HepG2 (cell line): ENCODE data around the gene SNX10. TPM values are rescaled to one million over a fixed set of nuclear protein-coding genes. Genes with fewer than 3 reads are reported as not detected.

Source experiments
- ATAC-seq: fragments of 200-7000 bp; cut with Tn5 transposase; 3 replicates; pipeline ENCODE4 v1.9.1; 2020; ENCODE audit warnings: mild to moderate bottlenecking, moderate library complexity
- BruUV-seq: library from RNA; stranded (reverse); fragments of 400-500 nt; replicated peaks from 2 replicates; lab custom pipeline; 2021; lab: Mats Ljungman, UMichigan
- CTCF ChIA-PET: fragments of 300-600 bp; formaldehyde crosslinking; extraction: SDS; loops from one replicate; lab custom pipeline; 2021; ENCODE audit warnings: low total read pairs, inconsistent platforms, low intra/inter-chr PET ratio; lab: Yijun Ruan, JAX
- POLR2A ChIA-PET: fragments of 350-600 bp; sonication (Branson Sonifier 250); formaldehyde crosslinking; loops from one replicate; lab custom pipeline; 2020; ENCODE audit warnings: antibody characterized with exemption, inconsistent platforms; lab: Yijun Ruan, JAX
- DNase-seq: peaks from one replicate; pipeline ENCODE4 v3.0.0-alpha.2; 2015; ENCODE audit warnings: low spot score
- FAIRE-seq: peaks from 3 replicates; lab custom pipeline; 2011; peaks lifted over from hg19 to GRCh38; lab: Jason Lieb, UNC
- H2AFZ ChIP-seq: one replicate; pipeline ENCODE4 v1.6.1; 2011; ENCODE audit warnings: low read length, inconsistent platforms
- H3K27ac ChIP-seq: fragments of 300-600 bp; 3 replicates; pipeline ENCODE4 v1.8.0; 2011; ENCODE audit warnings: mixed run types, mild to moderate bottlenecking, mixed read lengths, low read length, inconsistent platforms; ENCODE audit not compliant: insufficient read depth; ENCODE audit errors: extremely low read length
- H3K27me3 ChIP-seq, 2 experiments: fragments of 200-600 bp in 1 of 2; 2 replicates in 1 of 2; 3 replicates in 1 of 2; pipeline versions ENCODE4 v1.6.0 to v1.8.0; 2011; ENCODE audit warnings: low read length in 2 of 2, mild to moderate bottlenecking in 2 of 2, moderate library complexity in 2 of 2, inconsistent platforms in 1 of 2; ENCODE audit not compliant: insufficient read depth in 2 of 2, control insufficient read depth in 1 of 2
- H3K36me3 ChIP-seq, 2 experiments: fragments of 200-600 bp in 1 of 2; replicated peaks in 1 of 2; 2 replicates in 1 of 2; 3 replicates in 1 of 2; pipeline versions ENCODE4 v1.5.1 to v1.8.0; 2011; ENCODE audit warnings: low read length in 2 of 2, inconsistent platforms in 1 of 2; ENCODE audit not compliant: insufficient read depth in 2 of 2, control insufficient read depth in 1 of 2
- H3K4me1 ChIP-seq: 2 replicates; pipeline ENCODE4 v1.5.1; 2012; ENCODE audit warnings: low read length, inconsistent platforms; ENCODE audit not compliant: insufficient read depth
- H3K4me2 ChIP-seq: 2 replicates; pipeline ENCODE4 v1.6.0; 2011; ENCODE audit warnings: low read depth, low read length, inconsistent platforms
- H3K4me3 ChIP-seq, 3 experiments: fragments of 200-600 bp in 1 of 3; sonication (generic), shearing (Covaris generic) in 1 of 3; replicated peaks in 1 of 3; 2 replicates each; pipeline ENCODE4 v1.5.1; 2011 to 2016; ENCODE audit warnings: low read length in 3 of 3, inconsistent platforms in 2 of 3, low read depth in 2 of 3, mild to moderate bottlenecking in 2 of 3, control low read depth in 1 of 3, mixed read lengths in 1 of 3; ENCODE audit not compliant: insufficient read depth in 1 of 3
- H3K79me2 ChIP-seq: one replicate; pipeline ENCODE4 v1.6.1; 2011; ENCODE audit warnings: low read length, inconsistent platforms; ENCODE audit not compliant: insufficient read depth
- H3K9ac ChIP-seq: 2 replicates; pipeline ENCODE4 v1.6.0; 2011; ENCODE audit warnings: mild to moderate bottlenecking, low read depth, low read length, inconsistent platforms; ENCODE audit not compliant: insufficient read depth
- H3K9me3 ChIP-seq: 2 replicates; pipeline ENCODE4 v1.5.1; 2012; ENCODE audit warnings: mild to moderate bottlenecking, low read length
- H4K20me1 ChIP-seq: 2 replicates; pipeline ENCODE4 v1.6.0; 2011; ENCODE audit warnings: inconsistent platforms, mild to moderate bottlenecking, low read length, moderate library complexity; ENCODE audit not compliant: insufficient read depth
- ATF7 ChIP-seq, 2 experiments: fragments of 450-650 bp in 1 of 2; sonication (generic) in 1 of 2; formaldehyde crosslinking in 1 of 2; IDR thresholded peaks; 2 replicates each; pipeline versions ENCODE4 v1.4.0 to v1.6.1; 2016 to 2020; ENCODE audit warnings: antibody characterized with exemption in 1 of 2, mild to moderate bottlenecking in 1 of 2, missing genetic modification reagents in 1 of 2
- FOXP1 ChIP-seq, 2 experiments: fragments of 450-650 bp in 1 of 2; IDR thresholded peaks; 2 replicates each; pipeline ENCODE4 v1.6.1; 2017 to 2018; ENCODE audit warnings: antibody characterized with exemption in 1 of 2
- MIER2 ChIP-seq: IDR thresholded peaks from 2 replicates; pipeline ENCODE4 v1.6.1; 2016; ENCODE audit warnings: missing biosample characterization, missing genetic modification reagents
- TAF1 ChIP-seq: sonication (generic); formaldehyde crosslinking; IDR thresholded peaks from 2 replicates; pipeline ENCODE4 v1.4.0; 2020; ENCODE audit warnings: missing genetic modification reagents
- ZFP90 ChIP-seq: sonication (generic); formaldehyde crosslinking; IDR thresholded peaks from 2 replicates; pipeline ENCODE4 v1.8.0; 2022; ENCODE audit warnings: missing genetic modification reagents, mild to moderate bottlenecking, inconsistent platforms, borderline replicate concordance
- ZNF143 ChIP-seq: sonication (generic); formaldehyde crosslinking; IDR thresholded peaks from 2 replicates; pipeline ENCODE4 v1.4.0; 2020; ENCODE audit warnings: missing genetic modification reagents
- ZNF713 ChIP-seq: sonication (generic); formaldehyde crosslinking; IDR thresholded peaks from 2 replicates; pipeline ENCODE4 v1.4.0; 2020; ENCODE audit warnings: mild to moderate bottlenecking, missing genetic modification reagents
- ZNF83 ChIP-seq: sonication (generic); formaldehyde crosslinking; IDR thresholded peaks from 2 replicates; pipeline ENCODE4 v1.4.0; 2020; ENCODE audit warnings: missing genetic modification reagents, mild to moderate bottlenecking, borderline replicate concordance
- in situ Hi-C: cut with HindIII; loops from 2 replicates; pipeline ENCODE4 v1.10.0; 2017; ENCODE audit warnings: low pct_unique_long_range_greater_than_20kb; ENCODE audit not compliant: extremely low pct_ligation_motif_present
- intact Hi-C: fragments of 100-400 bp; cut with micrococcal nuclease; formaldehyde crosslinking; loops from one replicate; pipeline ENCODE4 v1.10.0; 2022; ENCODE audit not compliant: unreplicated experiment
- polyA plus RNA-seq, 8 experiments: library from polyadenylated mRNA; depleted of rRNA in 3 of 8; stranded (reverse) in 7 of 8; unstranded in 1 of 8; fragments of >200 nt; fragmentation: Illumina TruSeq in 4 of 8; extraction: Trizol in 4 of 8; gene quantifications; 2 replicates each; pipeline versions ENCODE4 v1.2.1 to v1.2.3, GENCODE V29; 2011 to 2016; ENCODE audit warnings: low read depth in 4 of 8, missing spikeins in 1 of 8, mixed read lengths in 1 of 8; ENCODE audit not compliant: insufficient read depth in 1 of 8
- total RNA-seq, 5 experiments: library from RNA; depleted of rRNA; stranded (reverse); fragments of >200 nt; fragmentation: Illumina TruSeq; extraction: Trizol; gene quantifications; 2 replicates each; pipeline ENCODE4 v1.2.3, GENCODE V29; 2016; ENCODE audit warnings: low read depth in 1 of 5
- TF ChIP-seq, protein P1 (sequence below): sonication (generic); formaldehyde crosslinking; IDR thresholded peaks from 2 replicates; pipeline ENCODE4 v1.4.0; 2020; ENCODE audit warnings: mild to moderate bottlenecking, missing genetic modification reagents
- TF ChIP-seq, protein P2 (sequence below): sonication (generic); formaldehyde crosslinking; IDR thresholded peaks from 2 replicates; pipeline ENCODE4; 2020; ENCODE audit warnings: missing genetic modification reagents, mild to moderate bottlenecking, borderline replicate concordance

SNX10 gene
- total and polyA plus RNA-seq, 2 of the 13 experiments (the other 11 are each of a cell fraction or from before 2014, with no cell fraction given), result 26.0 to 27.6 TPM

DNA sequence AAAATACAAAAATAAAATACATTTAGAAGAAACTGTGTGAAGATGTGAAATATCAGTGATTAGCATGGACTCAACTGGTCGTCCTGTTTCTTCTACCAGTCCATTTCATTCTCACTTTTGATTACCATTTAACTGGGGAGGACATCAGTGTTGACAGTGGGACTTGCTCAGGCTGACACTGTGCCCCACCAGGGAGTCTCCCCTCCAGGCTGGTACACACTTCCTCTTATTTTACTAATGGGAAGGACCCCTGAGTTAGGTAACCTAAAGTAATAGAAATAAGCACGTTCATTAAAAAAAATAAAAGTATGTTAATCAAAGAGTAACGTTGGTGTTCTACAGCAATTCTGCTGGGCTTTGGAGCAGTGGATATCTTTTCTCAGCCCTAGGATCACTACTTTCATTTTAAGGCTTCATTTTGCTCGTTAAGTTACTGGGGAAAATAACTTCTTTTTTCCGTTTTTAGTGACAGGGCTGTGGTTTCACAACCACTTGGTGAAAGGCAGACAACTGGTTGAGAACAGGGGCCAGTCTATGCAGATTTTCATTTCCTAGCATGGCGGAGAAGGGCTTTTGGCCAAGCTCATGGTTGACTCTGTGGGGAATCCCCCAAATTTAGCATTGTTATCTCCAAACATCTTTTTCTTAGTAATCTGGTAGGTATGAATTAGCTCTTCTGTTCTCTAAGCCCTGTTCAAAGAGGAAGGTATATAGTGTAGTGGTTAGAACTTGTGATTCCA is 2.1 kb downstream of the SNX10 start (continued):
- TF ChIP-seq, protein P1, sequence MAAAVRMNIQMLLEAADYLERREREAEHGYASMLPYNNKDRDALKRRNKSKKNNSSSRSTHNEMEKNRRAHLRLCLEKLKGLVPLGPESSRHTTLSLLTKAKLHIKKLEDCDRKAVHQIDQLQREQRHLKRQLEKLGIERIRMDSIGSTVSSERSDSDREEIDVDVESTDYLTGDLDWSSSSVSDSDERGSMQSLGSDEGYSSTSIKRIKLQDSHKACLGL (CRISPR knock-in tag), result no peak
- TF ChIP-seq ZNF83, result no peak
- TF ChIP-seq, protein P2, sequence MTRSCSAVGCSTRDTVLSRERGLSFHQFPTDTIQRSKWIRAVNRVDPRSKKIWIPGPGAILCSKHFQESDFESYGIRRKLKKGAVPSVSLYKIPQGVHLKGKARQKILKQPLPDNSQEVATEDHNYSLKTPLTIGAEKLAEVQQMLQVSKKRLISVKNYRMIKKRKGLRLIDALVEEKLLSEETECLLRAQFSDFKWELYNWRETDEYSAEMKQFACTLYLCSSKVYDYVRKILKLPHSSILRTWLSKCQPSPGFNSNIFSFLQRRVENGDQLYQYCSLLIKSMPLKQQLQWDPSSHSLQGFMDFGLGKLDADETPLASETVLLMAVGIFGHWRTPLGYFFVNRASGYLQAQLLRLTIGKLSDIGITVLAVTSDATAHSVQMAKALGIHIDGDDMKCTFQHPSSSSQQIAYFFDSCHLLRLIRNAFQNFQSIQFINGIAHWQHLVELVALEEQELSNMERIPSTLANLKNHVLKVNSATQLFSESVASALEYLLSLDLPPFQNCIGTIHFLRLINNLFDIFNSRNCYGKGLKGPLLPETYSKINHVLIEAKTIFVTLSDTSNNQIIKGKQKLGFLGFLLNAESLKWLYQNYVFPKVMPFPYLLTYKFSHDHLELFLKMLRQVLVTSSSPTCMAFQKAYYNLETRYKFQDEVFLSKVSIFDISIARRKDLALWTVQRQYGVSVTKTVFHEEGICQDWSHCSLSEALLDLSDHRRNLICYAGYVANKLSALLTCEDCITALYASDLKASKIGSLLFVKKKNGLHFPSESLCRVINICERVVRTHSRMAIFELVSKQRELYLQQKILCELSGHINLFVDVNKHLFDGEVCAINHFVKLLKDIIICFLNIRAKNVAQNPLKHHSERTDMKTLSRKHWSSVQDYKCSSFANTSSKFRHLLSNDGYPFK (CRISPR knock-in tag), result no peak
- TF ChIP-seq FOXP1 (IDR thresholded peaks at IDR 0.05), result no peak
- no peak for TF ChIP-seq FOXP1 (CRISPR knock-in tag; IDR thresholded peaks at IDR 0.05)
- no peak for TF ChIP-seq TAF1 (CRISPR knock-in tag)
- TF ChIP-seq ZNF713, result no peak
- no peak for TF ChIP-seq MIER2
- TF ChIP-seq ZNF143 (CRISPR knock-in tag), result no peak

- peaks cover 0 to 3% of the 10 kb centered on the region in 2 experiments; a peak in 2 of 5 replicates for H3K27me3 ChIP-seq
- ATAC-seq, result no peak
- H2AFZ ChIP-seq, result no peak overlapping the region
- POLR2A ChIA-PET, result interaction anchor here (5.1 kb wide), 1 partner anchor 10 kb away, joined by 33 read pairs; no protein-coding TSS in a partner anchor
- in situ Hi-C loops (loop anchor here (25.0 kb wide), 1 partner anchor 408 kb away; no protein-coding TSS in a partner anchor), intact Hi-C loops (no loop called here)
- H3K9ac ChIP-seq, result no peak overlapping the region
- no peaks in the 10 kb centered on the region for H4K20me1 ChIP-seq
- FAIRE-seq, result no peak
- H3K4me3 ChIP-seq, result no peak overlapping the region
- no peak overlapping the region for H3K4me2 ChIP-seq
- H3K4me1 ChIP-seq, result peaks cover 26% of the 10 kb centered on the region
- 0 out of 5 replicates have a peak, but pooled peaks cover 0 to 3% of the 10 kb centered on the region in 2 experiments for H3K36me3 ChIP-seq
- H3K9me3 ChIP-seq, result no peaks in the 10 kb centered on the region
- H3K79me2 ChIP-seq, result peaks cover 24% of the 10 kb centered on the region
- BruUV-seq, result no TSS peak
- CTCF ChIA-PET, result no interaction called here
- no peak for DNase-seq
- no peak overlapping the region for H3K27ac ChIP-seq
- TF ChIP-seq ATF7 (IDR thresholded peaks at IDR 0.05), result peak; percentile 82
- no peak for TF ChIP-seq ATF7 (CRISPR knock-in tag; IDR thresholded peaks at IDR 0.05)
- TF ChIP-seq ZFP90, result no peak
Measured at GRCh38 chr7:26295015-26295414, 3.4 kb downstream of the SNX10 start.
